SU-DHL-6 (cell line): Measurements from ENCODE around the gene MEAK7.
"Not testable (repeated sequence)": the region's sequence is repeated elsewhere in the genome, so short reads cannot be mapped to it uniquely, and the experiment has no call there.

ENCODE experiments used
- H2AFZ ChIP-seq: fragments of 200-600 bp; sonication (generic); 2 replicates; pipeline ENCODE4 v1.6.1; 2014; ENCODE audit warnings: low read depth, mild to moderate bottlenecking, moderate library complexity, mixed read lengths, antibody characterized with exemption, low read length; ENCODE audit not compliant: severe bottlenecking
- H3F3A ChIP-seq: fragments of 200-600 bp; shearing (Covaris generic); 2 replicates; pipeline ENCODE4 v1.6.0; 2016; ENCODE audit warnings: antibody characterized with exemption, mild to moderate bottlenecking; ENCODE audit not compliant: insufficient read depth
- H3K27ac ChIP-seq: fragments of 200-600 bp; sonication (generic); 2 replicates; pipeline ENCODE4 v1.5.1; 2016; ENCODE audit warnings: low read depth, mild to moderate bottlenecking, low read length, moderate library complexity, mixed read lengths
- H3K27me3 ChIP-seq: fragments of 200-600 bp; sonication (generic), shearing (Covaris generic); 2 replicates; pipeline ENCODE4 v1.6.0; 2014; ENCODE audit warnings: mild to moderate bottlenecking, low read length
- H3K36me3 ChIP-seq: fragments of 200-600 bp; sonication (generic); 2 replicates; pipeline ENCODE4 v1.6.1; 2014; ENCODE audit warnings: mild to moderate bottlenecking, low read length, mixed read lengths
- H3K4me2 ChIP-seq: fragments of 300-600, 200-600 bp; shearing (Covaris generic), sonication (generic); 2 replicates; pipeline ENCODE4 v1.6.0; 2014; ENCODE audit warnings: low read length, low read depth, mild to moderate bottlenecking; ENCODE audit not compliant: poor library complexity, severe bottlenecking
- H3K4me3 ChIP-seq: fragments of 200-600 bp; sonication (generic); 2 replicates; pipeline ENCODE4 v1.5.1; 2014; ENCODE audit warnings: antibody characterized with exemption, low read length, mild to moderate bottlenecking, mixed read lengths; ENCODE audit not compliant: insufficient read depth, poor library complexity, severe bottlenecking
- H3K79me2 ChIP-seq: fragments of 200-600 bp; sonication (generic); 2 replicates; pipeline ENCODE4 v1.6.1; 2014; ENCODE audit warnings: mild to moderate bottlenecking, low read length, moderate library complexity; ENCODE audit not compliant: insufficient read depth
- H3K9ac ChIP-seq: fragments of 200-600 bp; sonication (generic); 2 replicates; pipeline ENCODE4 v1.7.0; 2014; ENCODE audit warnings: mild to moderate bottlenecking, low read length
- H3K9me2 ChIP-seq: fragments of 200-600 bp; sonication (generic); replicated peaks from 2 replicates; pipeline ENCODE4 v1.6.1; 2014; ENCODE audit warnings: low read length; ENCODE audit not compliant: insufficient read depth
- H3K9me3 ChIP-seq: fragments of 200-600 bp; sonication (generic); 2 replicates; pipeline ENCODE4 v1.6.1; 2014; ENCODE audit warnings: low read length, mixed read lengths; ENCODE audit not compliant: insufficient read depth
- H4K20me1 ChIP-seq: fragments of 200-600 bp; sonication (generic); 2 replicates; pipeline ENCODE4 v1.6.1; 2014; ENCODE audit warnings: low read depth, mild to moderate bottlenecking, antibody characterized with exemption, low read length, moderate library complexity, mixed read lengths
- CTCF ChIP-seq: fragments of 200-600 bp; sonication (generic); IDR thresholded peaks from one replicate; pipeline ENCODE4 v1.5.1; 2017; ENCODE audit warnings: antibody characterized with exemption, mild to moderate bottlenecking, low read length, moderate library complexity; ENCODE audit not compliant: insufficient read depth, poor library complexity, severe bottlenecking
- EZH2phosphoT487 ChIP-seq: fragments of 200-600 bp; sonication (generic), shearing (Covaris generic); conservative IDR thresholded peaks from 2 replicates; pipeline ENCODE4 v1.6.1; 2018; ENCODE audit warnings: mild to moderate bottlenecking, antibody characterized with exemption, low read length, moderate library complexity, mixed read lengths

The MEAK7 gene

GRCh38 chr16:84528322-84528721 lies 23.9 kb upstream of the MEAK7 start:
- Histone ChIP-seq H3K9ac (no peak overlapping the region), H3K9me3 (no peaks in the 10 kb centered on the region), H3F3A (no peaks in the 10 kb centered on the region), H2AFZ (no peak overlapping the region), H3K9me2 (no peaks in the 10 kb centered on the region), H3K4me3 (no peak overlapping the region), H3K27me3 (no peaks in the 10 kb centered on the region), H3K79me2 (no peaks in the 10 kb centered on the region), H3K36me3 (no peaks in the 10 kb centered on the region), H4K20me1 (no peaks in the 10 kb centered on the region), H3K4me2 (no peak overlapping the region), H3K27ac (no peak overlapping the region)
- no peak for TF ChIP-seq EZH2phosphoT487
- TF ChIP-seq CTCF: no peak

- Histone ChIP-seq H3K36me3 (no peaks in the 10 kb centered on the region), H3K9ac (no peak overlapping the region), H3K79me2 (no peaks in the 10 kb centered on the region), H3K9me2 (no peaks in the 10 kb centered on the region), H3K27me3 (no peaks in the 10 kb centered on the region), H4K20me1 (no peaks in the 10 kb centered on the region), H2AFZ (no peak overlapping the region), H3K4me2 (no peak overlapping the region), H3F3A (no peaks in the 10 kb centered on the region), H3K4me3 (no peak overlapping the region), H3K9me3 (no peaks in the 10 kb centered on the region), H3K27ac (no peak overlapping the region)
- no peak for TF ChIP-seq EZH2phosphoT487
- no peak for TF ChIP-seq CTCF
These were observed 23.2 kb upstream of the MEAK7 start for GRCh38 chr16:84527532-84528269.

GRCh38 chr16:84526794-84527531 lies 22.5 kb upstream of the MEAK7 start:
- no peak for TF ChIP-seq CTCF
- TF ChIP-seq EZH2phosphoT487: no peak
- Histone ChIP-seq H3F3A (no peaks in the 10 kb centered on the region), H3K4me3 (no peak overlapping the region), H3K9ac (no peak overlapping the region), H3K36me3 (no peaks in the 10 kb centered on the region), H3K27ac (no peak overlapping the region), H3K79me2 (no peaks in the 10 kb centered on the region), H3K9me3 (no peaks in the 10 kb centered on the region), H3K4me2 (no peak overlapping the region), H3K9me2 (no peaks in the 10 kb centered on the region), H3K27me3 (no peaks in the 10 kb centered on the region), H4K20me1 (no peaks in the 10 kb centered on the region), H2AFZ (no peak overlapping the region)

GRCh38 chr16:84524941-84525581 lies 20.6 kb upstream of the MEAK7 start:
- H3K4me3 ChIP-seq, H3K36me3 ChIP-seq, H3K27ac ChIP-seq, H3K9me2 ChIP-seq, H3K9ac ChIP-seq, H4K20me1 ChIP-seq, H3K79me2 ChIP-seq, H3K4me2 ChIP-seq, H3K9me3 ChIP-seq, H3K27me3 ChIP-seq, H3F3A ChIP-seq, H2AFZ ChIP-seq: not testable (repeated sequence)
